Upper lobe of left lung (tissue), 6 donors: ENCODE data around the gene NLRP6. TPM values are rescaled to one million over a fixed set of nuclear protein-coding genes. Genes with fewer than 3 reads are reported as not detected.
"Not testable (repeated sequence)": the region's sequence is repeated elsewhere in the genome, so short reads cannot be mapped to it uniquely, and the experiment has no call there.

ENCODE experiments used
- ATAC-seq, 2 donors: fragments of 200-7000 bp; cut with Tn5 transposase; one replicate each; pipeline ENCODE4 v1.9.1; 2022; ENCODE audit warnings: mild to moderate bottlenecking in 2 of 2, moderate library complexity in 2 of 2; ENCODE audit not compliant: low FRiP score in 2 of 2
- DNase-seq, 2 donors: peaks; one replicate each; pipeline ENCODE4 v3.0.0-alpha.2; 2019 to 2020
- H3K27ac ChIP-seq, 4 donors: fragments of 200-600 bp; sonication (generic); one replicate each; pipeline ENCODE4 v1.5.1; 2016 to 2019
- H3K27me3 ChIP-seq, 4 donors: fragments of 200-600 bp; sonication (generic); one replicate each; pipeline ENCODE4 v1.5.1; 2017 to 2019
- H3K36me3 ChIP-seq, 4 donors: fragments of 200-600 bp; sonication (generic); one replicate each; pipeline ENCODE4 v1.5.1; 2016 to 2019
- H3K4me1 ChIP-seq, 4 donors: fragments of 200-600 bp; sonication (generic); one replicate each; pipeline ENCODE4 v1.5.1; 2018 to 2019
- H3K4me3 ChIP-seq, 4 donors: fragments of 200-600 bp; sonication (generic); one replicate each; pipeline ENCODE4 v1.5.1; 2017 to 2019; ENCODE audit warnings: mild to moderate bottlenecking in 2 of 4, moderate library complexity in 1 of 4
- H3K9me3 ChIP-seq, 4 donors: fragments of 200-600 bp; sonication (generic); one replicate each; pipeline ENCODE4 v1.5.1; 2018 to 2019
- CTCF ChIP-seq, 6 experiments: fragments of 450-650 bp in 4 of 6; fragments of 200-600 bp in 2 of 6; sonication (generic) in 2 of 6; IDR thresholded peaks; one replicate each; pipeline ENCODE4 v1.5.1; 2016 to 2019; ENCODE audit warnings: antibody characterized with exemption in 6 of 6
- EP300 ChIP-seq, 4 donors: sonication (generic); formaldehyde crosslinking; IDR thresholded peaks; one replicate each; pipeline ENCODE4 v1.5.1; 2017; ENCODE audit warnings: antibody characterized with exemption in 4 of 4, control low read depth in 2 of 4
- POLR2A ChIP-seq, 4 donors: fragments of 450-650 bp; IDR thresholded peaks; one replicate each; pipeline ENCODE4 v1.5.1; 2016 to 2017; ENCODE audit warnings: antibody characterized with exemption in 4 of 4, mild to moderate bottlenecking in 2 of 4
- POLR2AphosphoS5 ChIP-seq, 2 donors: sonication (generic); formaldehyde crosslinking; IDR thresholded peaks; one replicate each; pipeline ENCODE4 v1.5.1; 2017; ENCODE audit warnings: antibody characterized with exemption in 2 of 2
- WGBS, 2 donors: methylation state at CpG; one replicate each; pipeline ENCODE4 v1.1.5; 2017 to 2018; 5-methylcytosine and 5-hydroxymethylcytosine counted together
- total RNA-seq, 6 donors: library from RNA; depleted of rRNA in 4 of 6; stranded (reverse); fragments of >200 nt in 4 of 6; gene quantifications; one replicate each; pipeline versions ENCODE4 v1.1.0 to v1.2.1, GENCODE V29; 2016 to 2021
- donor health status: DM: no; HTN: no; CAD: no; lungs with moderate emphysema.
- donor health status: DM: no; HTN: yes; CAD: no; lungs with severe emphysema.

The NLRP6 gene
- total RNA-seq, 6 donors from 2014 or later: 1.3 to 7.3 (median 3.1) TPM

- WGBS, 2 donors: 79 to 82% methylated on average over 7 of the region's 7 CpGs
- Histone ChIP-seq H3K9me3 (no peaks in the 10 kb centered on the region), H3K27ac (peak overlapping the region; percentile 61 to 97 (median 94)), H3K4me1 (peaks cover 39 to 62% (median 43%) of the 10 kb centered on the region in 4 donors), H3K4me3 (peak overlapping the region in 2 of 4 donors; percentile 50 to 67), H3K27me3 (peaks cover 0 to 9% (median 0%) of the 10 kb centered on the region in 4 donors), H3K36me3 (peaks cover 0 to 4% (median 0%) of the 10 kb centered on the region in 4 donors)
- no peak for ATAC-seq
- DNase-seq: no peak
- TF ChIP-seq EP300 (IDR thresholded peaks at IDR 0.05): no peak
- no peak for TF ChIP-seq POLR2A (IDR thresholded peaks at IDR 0.05)
- TF ChIP-seq POLR2AphosphoS5 (IDR thresholded peaks at IDR 0.05): no peak
- TF ChIP-seq CTCF (IDR thresholded peaks at IDR 0.05): no peak
These were observed 38.7 kb downstream of the NLRP6 start for GRCh38 chr11:316891-317301.

GRCh38 chr11:317668-318404 lies 39.6 kb downstream of the NLRP6 start:
- H3K4me1 ChIP-seq: peaks cover 30 to 53% (median 35%) of the 10 kb centered on the region in 4 donors
- ATAC-seq: peak in 1 of 2 donors; percentile 0
- 52 to 72% methylated on average over 5 to 10 of the region's 30 CpGs for WGBS, 2 donors
- H3K4me3 ChIP-seq: peak overlapping the region in 3 of 4 donors; percentile 13 to 37 (median 24)
- not testable (repeated sequence) for DNase-seq, H3K36me3 ChIP-seq, H3K27me3 ChIP-seq, H3K9me3 ChIP-seq
- H3K27ac ChIP-seq: peak overlapping the region; percentile 61 to 97 (median 94)

GRCh38 chr11:318405-319120 lies 40.4 kb downstream of the NLRP6 start:
- peaks cover 23 to 45% (median 30%) of the 10 kb centered on the region in 4 donors for H3K4me1 ChIP-seq
- peak overlapping the region; percentile 94 to 99 (median 97) for H3K27ac ChIP-seq
- H3K9me3 ChIP-seq, H3K27me3 ChIP-seq, H3K36me3 ChIP-seq: not testable (repeated sequence)
- ATAC-seq (peak; percentile 73 to 89), DNase-seq (peak in 1 of 2 donors; percentile 84)
- WGBS, 2 donors: no CpG with 5 or more reads among the region's 79 CpGs
- peak overlapping the region; percentile 59 to 76 (median 63) for H3K4me3 ChIP-seq

- 24 to 28% methylated on average over 11 to 16 of the region's 29 CpGs for WGBS, 2 donors
- Histone ChIP-seq H3K27ac (peak overlapping the region; percentile 91 to 99 (median 97)), H3K4me3 (peak overlapping the region; percentile 59 to 79 (median 70)), H3K4me1 (peaks cover 20 to 39% (median 31%) of the 10 kb centered on the region in 4 donors)
- TF ChIP-seq POLR2AphosphoS5 (IDR thresholded peaks at IDR 0.05) (peak; percentile 10 to 50), CTCF (IDR thresholded peaks at IDR 0.05) (peak in 4 of 6 experiments; percentile 4 to 38 (median 24))
- not testable (repeated sequence) for H3K27me3 ChIP-seq, H3K9me3 ChIP-seq, H3K36me3 ChIP-seq
- DNase-seq: peak; percentile 34 to 89
- ATAC-seq: peak; percentile 49 to 70
These were observed 41.1 kb downstream of the NLRP6 start for GRCh38 chr11:319121-319887.

DNA sequence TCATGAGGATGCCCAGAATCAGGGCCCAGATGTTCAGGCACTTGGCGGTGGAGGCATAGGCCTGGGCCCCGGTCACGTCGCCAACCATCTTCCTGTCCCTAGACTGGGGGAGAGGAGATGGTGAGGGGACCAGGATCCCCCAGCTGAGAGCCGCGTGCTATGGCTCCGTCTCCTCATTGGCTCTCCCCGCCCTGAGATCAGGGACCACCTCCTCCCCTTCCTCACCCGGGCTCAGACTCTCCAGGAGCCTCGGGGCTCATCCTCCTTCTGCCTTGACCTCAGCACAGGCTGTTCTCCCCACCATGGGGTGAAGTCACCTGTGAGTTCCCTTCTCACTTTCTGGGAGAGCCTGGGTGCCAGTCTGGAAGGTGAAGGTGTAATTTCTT lies 41.7 kb downstream of the NLRP6 start:
- peak in 1 of 2 donors; percentile 27 for DNase-seq
- Histone ChIP-seq H3K27ac (peak overlapping the region; percentile 91 to 99 (median 97)), H3K4me1 (peaks cover 25 to 36% (median 34%) of the 10 kb centered on the region in 4 donors), H3K4me3 (peak overlapping the region; percentile 59 to 79 (median 70))
- WGBS, 2 donors: 10 to 39% methylated on average over 4 to 9 of the region's 10 CpGs
- not testable (repeated sequence) for H3K27me3 ChIP-seq, H3K36me3 ChIP-seq, H3K9me3 ChIP-seq
- peak; percentile 11 to 37 for ATAC-seq

GRCh38 chr11:324156-324555 lies 45.9 kb downstream of the NLRP6 start:
- Histone ChIP-seq H3K9me3 (no peaks in the 10 kb centered on the region), H3K27me3 (no peaks in the 10 kb centered on the region), H3K36me3 (peaks cover 0 to 4% (median 0%) of the 10 kb centered on the region in 4 donors), H3K4me1 (peaks cover 30 to 45% (median 37%) of the 10 kb centered on the region in 4 donors), H3K4me3 (no peak overlapping the region), H3K27ac (peak overlapping the region in 2 of 4 donors; percentile 85 to 90)
- DNase-seq (no peak), ATAC-seq (no peak)
- WGBS, 2 donors: 55 to 78% methylated on average over 11 of the region's 11 CpGs
- TF ChIP-seq EP300 (IDR thresholded peaks at IDR 0.05) (no peak), POLR2A (IDR thresholded peaks at IDR 0.05) (no peak), CTCF (IDR thresholded peaks at IDR 0.05) (no peak), POLR2AphosphoS5 (IDR thresholded peaks at IDR 0.05) (no peak)

DNA sequence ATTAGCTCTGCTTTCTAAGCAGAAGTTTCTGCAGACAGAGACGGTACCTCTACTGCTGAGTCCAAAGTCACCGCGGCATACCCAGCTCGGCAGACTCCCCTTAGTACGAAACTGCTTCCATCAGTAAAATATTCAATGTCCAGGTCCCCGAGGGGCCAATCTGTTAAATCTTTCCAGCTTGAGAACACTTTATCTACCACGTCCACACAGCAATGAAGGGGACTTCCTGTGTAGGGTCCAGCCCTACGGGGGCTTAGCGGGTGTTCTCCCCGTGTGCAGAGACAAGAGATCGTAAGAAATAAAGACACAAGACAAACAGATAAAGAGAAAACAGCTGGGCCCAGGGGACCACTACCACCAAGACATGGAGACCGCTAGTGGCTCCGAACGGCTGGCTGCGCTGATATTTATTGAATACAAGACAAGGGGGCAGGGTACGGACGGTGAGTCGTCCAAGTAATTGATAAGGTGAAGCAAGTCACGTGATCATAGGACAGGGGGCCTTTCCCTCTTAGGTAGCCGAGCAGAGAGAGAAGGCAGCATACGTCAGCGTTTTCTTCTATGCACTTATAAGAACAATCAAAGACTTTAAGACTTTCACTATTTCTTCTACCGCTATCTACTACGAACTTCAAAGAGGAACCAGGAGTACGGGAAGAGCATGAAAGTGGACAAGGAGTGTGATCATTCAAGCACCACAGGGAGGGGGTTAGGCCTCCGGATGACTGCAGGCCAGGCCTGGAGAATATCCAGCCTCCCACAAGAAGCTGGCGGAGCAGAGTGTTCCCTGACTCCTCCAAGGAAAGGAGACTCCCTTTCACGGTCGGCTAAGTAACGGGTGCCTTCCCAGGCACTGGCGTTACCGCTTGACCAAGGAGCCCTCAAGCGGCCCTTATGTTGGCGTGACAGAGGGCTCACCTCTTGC lies 46.6 kb downstream of the NLRP6 start:
- H3K4me3 ChIP-seq, DNase-seq, ATAC-seq, H3K9me3 ChIP-seq, H3K36me3 ChIP-seq, H3K27me3 ChIP-seq: not testable (repeated sequence)
- WGBS, 2 donors: 52 to 60% methylated on average over 26 to 28 of the region's 34 CpGs
- Histone ChIP-seq H3K4me1 (peaks cover 30 to 45% (median 35%) of the 10 kb centered on the region in 4 donors), H3K27ac (peak overlapping the region; percentile 1 to 95 (median 91))
